Stimulated activated CD8-positive, alpha-beta memory T cell treated with anti-CD3 and anti-CD28 coated beads, Interleukin-7, amount 100 ng/mL, for 24 hours (primary cell): ENCODE measurements around the gene ANTXR2.

Experiments used
- DNase-seq: peaks from one replicate; pipeline ENCODE4 v3.0.0-alpha.2; 2020; ENCODE audit warnings: low read depth

The ANTXR2 gene

GRCh38 chr4:80069108-80069836 is 3.8 kb downstream of the ANTXR2 start:
- no peak for DNase-seq

GRCh38 chr4:80065601-80066000 is 7.4 kb downstream of the ANTXR2 start:
- no peak for DNase-seq

GRCh38 chr4:80062527-80062926 is 10.5 kb downstream of the ANTXR2 start:
- no peak for DNase-seq

- DNase-seq: no peak
Observed at GRCh38 chr4:80060804-80061203, 12.2 kb downstream of the ANTXR2 start.

- DNase-seq: no peak
Observed at GRCh38 chr4:80058740-80059139, 14.3 kb downstream of the ANTXR2 start.

- DNase-seq: no peak
Observed at GRCh38 chr4:80054375-80054774, 18.7 kb downstream of the ANTXR2 start.

- DNase-seq: no peak
Observed at GRCh38 chr4:80053140-80053910, 19.7 kb downstream of the ANTXR2 start.

- no peak for DNase-seq
Observed at GRCh38 chr4:80049813-80050534, 23.1 kb downstream of the ANTXR2 start.

- DNase-seq: no peak
Observed at GRCh38 chr4:80049402-80049801, 23.6 kb downstream of the ANTXR2 start.

GRCh38 chr4:80045786-80046185 is 27.2 kb downstream of the ANTXR2 start:
- DNase-seq: no peak

- no peak for DNase-seq
Observed at GRCh38 chr4:80043541-80043940, 29.5 kb downstream of the ANTXR2 start.

GRCh38 chr4:80042821-80043220 is 30.2 kb downstream of the ANTXR2 start:
- no peak for DNase-seq

GRCh38 chr4:80037864-80038263 is 35.2 kb downstream of the ANTXR2 start:
- DNase-seq: no peak

- no peak for DNase-seq
Observed at GRCh38 chr4:80036949-80037685, 35.9 kb downstream of the ANTXR2 start.

- no peak for DNase-seq
Observed at GRCh38 chr4:80036306-80036705, 36.7 kb downstream of the ANTXR2 start.

- no peak for DNase-seq
Observed at GRCh38 chr4:80035336-80035735, 37.7 kb downstream of the ANTXR2 start.

- no peak for DNase-seq
Observed at GRCh38 chr4:80033581-80033980, 39.4 kb downstream of the ANTXR2 start.

GRCh38 chr4:80029364-80029763 is 43.7 kb downstream of the ANTXR2 start:
- DNase-seq: no peak

- DNase-seq: no peak
Observed at GRCh38 chr4:80027611-80028010, 45.4 kb downstream of the ANTXR2 start.

GRCh38 chr4:80026100-80026499 is 46.9 kb downstream of the ANTXR2 start:
- no peak for DNase-seq

- no peak for DNase-seq
Observed at GRCh38 chr4:80024335-80024734, 48.7 kb downstream of the ANTXR2 start.

GRCh38 chr4:80022282-80022681 is 50.7 kb downstream of the ANTXR2 start:
- no peak for DNase-seq
